Neural progenitor cell (in vitro differentiated cells): ENCODE measurements around the gene SYT7. TPM values are rescaled to one million over a fixed set of nuclear protein-coding genes. Genes with fewer than 3 reads are reported as not detected.

Source experiments
- DNase-seq: peaks from one replicate; pipeline ENCODE4 v3.0.0-alpha.2; 2016; ENCODE audit warnings: low spot score
- H2AFZ ChIP-seq: fragments of 200-600 bp; sonication (generic); replicated peaks from 2 replicates; pipeline ENCODE4 v1.6.1; 2016; ENCODE audit warnings: antibody characterized with exemption
- H3F3A ChIP-seq: fragments of 200-600 bp; sonication (generic); 2 replicates; pipeline ENCODE4 v1.6.1; 2016; ENCODE audit warnings: antibody characterized with exemption, low read depth
- H3K27ac ChIP-seq: fragments of 200-600 bp; sonication (generic); 2 replicates; pipeline ENCODE4 v1.5.1; 2016; ENCODE audit warnings: mild to moderate bottlenecking
- H3K27me3 ChIP-seq: fragments of 200-600 bp; sonication (generic); 2 replicates; pipeline ENCODE4 v1.6.1; 2016; ENCODE audit warnings: mild to moderate bottlenecking, moderate library complexity
- H3K36me3 ChIP-seq: fragments of 200-600 bp; sonication (generic); 2 replicates; pipeline ENCODE4 v1.5.1; 2016
- H3K4me1 ChIP-seq: fragments of 200-600 bp; sonication (generic); 2 replicates; pipeline ENCODE4 v1.6.1; 2016; ENCODE audit warnings: mixed run types
- H3K4me2 ChIP-seq: fragments of 200-600 bp; sonication (generic); 2 replicates; pipeline ENCODE4 v1.6.1; 2016
- H3K4me3 ChIP-seq: fragments of 200-600 bp; sonication (generic); 2 replicates; pipeline ENCODE4 v1.5.1; 2016
- H3K79me2 ChIP-seq: fragments of 200-600 bp; sonication (generic); 2 replicates; pipeline ENCODE4 v1.6.1; 2016; ENCODE audit warnings: low read depth
- H3K9ac ChIP-seq: fragments of 200-600 bp; sonication (generic); 2 replicates; pipeline ENCODE4 v1.6.1; 2016
- H3K9me3 ChIP-seq: fragments of 200-600 bp; sonication (generic); 2 replicates; pipeline ENCODE4 v1.5.1; 2016; ENCODE audit warnings: low read depth
- H4K20me1 ChIP-seq: fragments of 200-600 bp; sonication (generic); 2 replicates; pipeline ENCODE4 v1.6.1; 2016; ENCODE audit warnings: low read depth
- H3K27ac Mint-ChIP-seq: 3 replicates; pipeline ENCODE4 v1.8.0; 2021; ENCODE audit warnings: mixed read lengths
- H3K27me3 Mint-ChIP-seq: 2 replicates; pipeline ENCODE4 v1.8.0; 2022; ENCODE audit warnings: low read depth, mild to moderate bottlenecking, inconsistent platforms, moderate library complexity, mixed read lengths; ENCODE audit not compliant: insufficient read depth
- H3K36me3 Mint-ChIP-seq: 3 replicates; pipeline ENCODE4 v1.8.0; 2021; ENCODE audit warnings: mixed read lengths
- H3K4me1 Mint-ChIP-seq: 3 replicates; pipeline ENCODE4 v1.8.0; 2021; ENCODE audit warnings: mixed read lengths
- H3K4me3 Mint-ChIP-seq: 3 replicates; pipeline ENCODE4 v1.8.0; 2021; ENCODE audit warnings: mild to moderate bottlenecking, moderate library complexity, mixed read lengths
- H3K9me3 Mint-ChIP-seq: 3 replicates; pipeline ENCODE4 v1.8.0; 2020; ENCODE audit warnings: mixed read lengths
- CTCF ChIP-seq: fragments of 200-600 bp; sonication (generic); IDR thresholded peaks from 2 replicates; pipeline ENCODE4 v1.5.1; 2017; ENCODE audit warnings: antibody characterized with exemption, mild to moderate bottlenecking
- EZH2 ChIP-seq: fragments of 200-600 bp; sonication (generic); IDR thresholded peaks from 2 replicates; pipeline ENCODE4 v1.6.1; 2017; ENCODE audit warnings: antibody characterized with exemption, mild to moderate bottlenecking, moderate library complexity
- EZH2phosphoT487 ChIP-seq: fragments of 200-600 bp; sonication (generic); IDR thresholded peaks from 2 replicates; pipeline ENCODE4 v1.6.1; 2017; ENCODE audit warnings: antibody characterized with exemption
- total RNA-seq: library from RNA; depleted of rRNA; stranded (reverse); fragments of >200 nt; gene quantifications from 2 replicates; pipeline ENCODE4 v1.2.3, GENCODE V29; 2015; ENCODE audit warnings: low replicate concordance

The SYT7 gene
- 0.73 and 4.4 TPM in 2 replicates for total RNA-seq

- TF ChIP-seq CTCF (peak; percentile 23), EZH2 (no peak)
- peaks cover 53% of the 10 kb centered on the region for H3K27me3 Mint-ChIP-seq
- Histone ChIP-seq H3K27ac (no peak within 1 kb of the TSS), H2AFZ (no peak within 1 kb of the TSS), H3K79me2 (no peaks in the 10 kb centered on the region), H3K4me2 (peak within 1 kb of the TSS; percentile 84), H3F3A (no peaks in the 10 kb centered on the region), H3K9me3 (no peaks in the 10 kb centered on the region), H3K36me3 (no peaks in the 10 kb centered on the region), H4K20me1 (peaks cover 22% of the 10 kb centered on the region), H3K4me1 (peaks cover 34% of the 10 kb centered on the region), H3K9ac (no peak within 1 kb of the TSS), H3K4me3 (peak within 1 kb of the TSS; percentile 59), H3K27me3 (peaks cover 70% of the 10 kb centered on the region)
- H3K4me3 Mint-ChIP-seq, result peak within 1 kb of the TSS; percentile 83
- DNase-seq, result peak; percentile 97
- peaks cover 36% of the 10 kb centered on the region for H3K4me1 Mint-ChIP-seq
- H3K36me3 Mint-ChIP-seq, result no peaks in the 10 kb centered on the region
- no peaks in the 10 kb centered on the region for H3K9me3 Mint-ChIP-seq
- peak within 1 kb of the TSS; percentile 59 for H3K27ac Mint-ChIP-seq
Measured at GRCh38 chr11:61581030-61581928, at the start of gene SYT7. SYT7 (minus strand) TSS chr11:61581076; CDS start chr11:61580820, 256 bp downstream.

GRCh38 chr11:61630089-61630488 is 49.2 kb upstream of the SYT7 start:
- H3K36me3 ChIP-seq, result no peaks in the 10 kb centered on the region
- no peak overlapping the region for H3K4me2 ChIP-seq
- no peaks in the 10 kb centered on the region for H3K36me3 Mint-ChIP-seq
- DNase-seq, result no peak
- H3K4me1 Mint-ChIP-seq, result peaks cover 47% of the 10 kb centered on the region
- H3K9ac ChIP-seq, result no peak overlapping the region
- no peak overlapping the region for H3K27ac ChIP-seq
- H2AFZ ChIP-seq, result no peak overlapping the region
- peaks cover 11% of the 10 kb centered on the region for H3K4me1 ChIP-seq
- H3K27me3 Mint-ChIP-seq, result peaks cover 10% of the 10 kb centered on the region
- H3K79me2 ChIP-seq, result no peaks in the 10 kb centered on the region
- H3K9me3 Mint-ChIP-seq, result no peaks in the 10 kb centered on the region
- H3K4me3 Mint-ChIP-seq, result peak overlapping the region; percentile 57
- H3K9me3 ChIP-seq, result no peaks in the 10 kb centered on the region
- H3K4me3 ChIP-seq, result no peak overlapping the region
- TF ChIP-seq EZH2 (no peak), CTCF (no peak), EZH2phosphoT487 (no peak)
- no peaks in the 10 kb centered on the region for H4K20me1 ChIP-seq
- H3K27me3 ChIP-seq, result no peaks in the 10 kb centered on the region
- H3K27ac Mint-ChIP-seq, result peak overlapping the region; percentile 93
- no peaks in the 10 kb centered on the region for H3F3A ChIP-seq

GRCh38 chr11:61629082-61629833 is 48.4 kb upstream of the SYT7 start:
- Histone ChIP-seq H3K36me3 (no peaks in the 10 kb centered on the region), H4K20me1 (no peaks in the 10 kb centered on the region), H3K9me3 (no peaks in the 10 kb centered on the region), H2AFZ (no peak overlapping the region), H3K9ac (no peak overlapping the region), H3K4me3 (no peak overlapping the region), H3K27me3 (no peaks in the 10 kb centered on the region), H3F3A (no peaks in the 10 kb centered on the region), H3K4me1 (peaks cover 11% of the 10 kb centered on the region), H3K79me2 (no peaks in the 10 kb centered on the region), H3K4me2 (no peak overlapping the region), H3K27ac (no peak overlapping the region)
- no peak overlapping the region for H3K4me3 Mint-ChIP-seq
- TF ChIP-seq EZH2 (no peak), EZH2phosphoT487 (no peak), CTCF (no peak)
- no peaks in the 10 kb centered on the region for H3K9me3 Mint-ChIP-seq
- peak overlapping the region; percentile 92 for H3K27ac Mint-ChIP-seq
- H3K4me1 Mint-ChIP-seq, result peaks cover 49% of the 10 kb centered on the region
- no peak for DNase-seq
- no peaks in the 10 kb centered on the region for H3K36me3 Mint-ChIP-seq
- H3K27me3 Mint-ChIP-seq, result peaks cover 10% of the 10 kb centered on the region
